Measurements from ENCODE around the gene TBC1D10B.
"Not testable (repeated sequence)": the region's sequence is repeated elsewhere in the genome, so short reads cannot be mapped to it uniquely, and the experiment has no call there.

The TBC1D10B gene

DNA sequence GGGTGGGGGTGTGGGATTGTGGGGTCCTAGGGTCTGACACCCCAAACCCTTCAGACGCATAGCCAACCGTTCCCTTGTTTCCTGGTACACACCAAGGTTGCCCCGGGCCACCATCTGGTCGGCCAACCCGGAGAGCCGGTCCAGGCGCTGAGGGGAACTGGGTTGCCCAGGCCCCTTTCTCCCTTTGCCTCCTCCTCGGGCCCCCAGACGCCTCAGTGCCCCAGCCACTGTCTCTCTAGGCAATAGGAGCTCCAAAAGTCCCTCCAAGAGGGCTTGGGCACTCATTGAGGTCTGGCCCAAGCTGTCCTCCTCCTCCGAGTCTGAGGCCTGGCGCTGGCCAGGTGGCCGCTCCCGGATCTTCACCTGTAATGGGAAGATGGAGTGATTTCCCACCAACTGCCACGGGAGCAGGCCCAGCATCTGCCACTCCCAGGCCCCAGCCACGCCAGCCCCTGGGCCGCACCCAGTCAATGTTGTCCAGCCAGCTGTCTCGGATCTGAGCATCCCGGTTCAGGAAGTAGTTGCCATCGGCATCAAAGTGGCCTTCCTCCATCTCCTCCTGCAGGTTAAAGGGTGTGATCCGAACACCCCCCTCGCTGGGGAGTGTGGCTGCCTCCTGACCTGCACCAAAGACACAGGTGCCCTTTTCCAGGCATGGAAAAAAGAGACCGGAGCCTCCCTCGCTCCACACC lies 16.7 kb downstream of the TBC1D10B start:
- no peak for ATAC-seq (replicated peaks; ENCODE audit: extremely low read depth, poor library complexity, severe bottlenecking)
- no peaks in the 10 kb centered on the region for H3K9me3 Mint-ChIP-seq
- peak overlapping the region; percentile 97 for H3K4me3 Mint-ChIP-seq
- H3K27me3 Mint-ChIP-seq, result no peaks in the 10 kb centered on the region
- H3K4me1 Mint-ChIP-seq, result peaks cover 75% of the 10 kb centered on the region
- DNase-seq (ENCODE audit: low spot score in 2 of 2), result no peak
- peaks cover 37% of the 10 kb centered on the region for H3K36me3 Mint-ChIP-seq (ENCODE audit: insufficient read depth)
- peak overlapping the region; percentile 97 for H3K27ac Mint-ChIP-seq (ENCODE audit: low read depth)

DNA sequence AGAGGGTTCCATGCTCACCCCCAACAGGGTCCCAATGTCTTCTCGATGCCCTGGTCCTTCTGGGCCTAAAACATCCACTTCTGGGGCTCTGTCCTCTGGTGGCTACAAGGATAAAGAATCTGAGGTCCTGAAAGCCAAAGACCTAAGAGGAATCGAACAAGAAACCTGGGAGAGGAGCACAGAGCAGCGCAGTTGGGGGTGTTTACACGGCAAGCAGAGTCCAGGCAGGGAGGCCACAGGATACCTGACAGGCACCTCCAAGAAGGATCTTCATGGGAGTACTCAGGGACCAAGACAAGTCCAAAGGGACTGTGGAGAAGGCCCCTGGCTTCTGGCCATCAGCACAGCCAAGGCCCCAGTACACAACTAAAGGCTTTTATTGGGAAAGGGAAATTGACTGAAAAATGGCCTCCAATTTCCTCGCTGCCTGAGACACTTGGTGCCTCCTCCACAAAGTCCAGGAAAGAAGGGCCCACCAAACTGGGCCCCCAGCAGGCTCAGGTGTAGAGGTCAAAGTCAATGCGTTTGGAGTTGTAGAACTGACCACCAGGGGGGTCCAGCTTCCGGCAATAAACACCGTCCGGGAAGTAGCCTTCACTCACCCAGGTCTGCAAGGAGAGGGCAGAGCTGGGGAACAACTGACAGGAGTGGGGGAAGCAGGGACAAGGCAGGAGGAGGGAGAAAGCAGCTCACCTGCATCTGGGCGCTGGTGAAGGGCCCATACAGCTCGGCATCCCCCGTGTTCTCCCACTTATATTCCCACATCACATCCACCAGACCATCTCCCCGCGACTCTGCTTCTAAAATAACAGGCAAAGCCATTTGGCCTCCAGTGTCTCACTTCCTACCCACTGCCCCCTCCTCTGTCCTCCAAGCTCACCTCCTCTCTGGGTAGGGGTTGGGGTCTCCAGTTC lies 17.5 kb downstream of the TBC1D10B start:
- DNase-seq (ENCODE audit: low spot score in 2 of 2) (no peak), ATAC-seq (replicated peaks; ENCODE audit: extremely low read depth, poor library complexity, severe bottlenecking) (no peak)
- no peaks in the 10 kb centered on the region for H3K9me3 Mint-ChIP-seq
- no peak overlapping the region for H3K4me3 Mint-ChIP-seq
- H3K27me3 Mint-ChIP-seq, result no peaks in the 10 kb centered on the region
- peaks cover 39% of the 10 kb centered on the region for H3K36me3 Mint-ChIP-seq (ENCODE audit: insufficient read depth)
- peak overlapping the region; percentile 32 for H3K27ac Mint-ChIP-seq (ENCODE audit: low read depth)
- peaks cover 75% of the 10 kb centered on the region for H3K4me1 Mint-ChIP-seq

DNA sequence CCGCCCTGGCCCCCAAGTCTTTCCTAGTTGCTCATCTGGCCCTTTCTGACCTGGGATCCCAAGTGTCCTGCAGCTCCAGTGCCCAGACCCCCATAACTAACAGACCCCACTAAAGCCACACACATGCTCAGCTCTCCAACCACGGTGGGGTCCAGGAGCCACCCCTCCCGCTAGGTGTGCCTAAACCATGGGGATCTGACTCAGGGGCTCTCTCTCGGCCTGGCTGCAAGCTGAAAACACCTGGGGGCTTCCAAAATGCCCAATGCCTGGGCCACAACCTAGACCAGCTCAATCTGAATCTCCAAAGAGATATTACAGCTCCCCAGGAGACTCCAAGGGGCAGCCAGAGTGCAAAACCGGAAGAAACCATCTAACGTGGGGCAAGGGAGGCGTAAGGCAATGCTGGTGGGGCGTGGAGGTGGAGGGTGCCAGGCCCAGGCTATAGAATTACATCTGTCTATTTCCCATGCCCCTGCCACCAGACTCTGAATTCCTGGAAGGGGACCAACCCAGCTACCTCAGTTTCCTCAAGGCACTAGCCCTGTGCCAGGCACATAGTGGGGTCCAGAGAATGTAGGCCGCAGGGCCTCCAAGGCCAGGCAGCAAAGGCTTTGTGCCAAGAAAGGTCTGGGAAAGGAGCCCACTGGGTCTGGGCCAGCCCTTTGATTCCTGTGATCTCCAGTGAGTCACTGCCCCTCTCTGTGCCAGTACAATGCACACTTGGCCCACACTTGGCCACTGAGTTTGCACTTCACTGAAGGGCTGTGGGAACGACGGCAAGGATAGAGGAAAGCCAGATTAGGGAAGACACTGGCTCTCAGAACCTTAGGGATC lies 18.5 kb downstream of the TBC1D10B start:
- H3K27ac Mint-ChIP-seq (ENCODE audit: low read depth), result peak overlapping the region; percentile 77
- no peaks in the 10 kb centered on the region for H3K27me3 Mint-ChIP-seq
- DNase-seq (ENCODE audit: low spot score in 2 of 2) (no peak), ATAC-seq (replicated peaks; ENCODE audit: extremely low read depth, poor library complexity, severe bottlenecking) (no peak)
- peak overlapping the region; percentile 16 for H3K4me3 Mint-ChIP-seq
- peaks cover 34% of the 10 kb centered on the region for H3K36me3 Mint-ChIP-seq (ENCODE audit: insufficient read depth)
- H3K9me3 Mint-ChIP-seq, result no peaks in the 10 kb centered on the region
- H3K4me1 Mint-ChIP-seq, result peaks cover 69% of the 10 kb centered on the region

DNA sequence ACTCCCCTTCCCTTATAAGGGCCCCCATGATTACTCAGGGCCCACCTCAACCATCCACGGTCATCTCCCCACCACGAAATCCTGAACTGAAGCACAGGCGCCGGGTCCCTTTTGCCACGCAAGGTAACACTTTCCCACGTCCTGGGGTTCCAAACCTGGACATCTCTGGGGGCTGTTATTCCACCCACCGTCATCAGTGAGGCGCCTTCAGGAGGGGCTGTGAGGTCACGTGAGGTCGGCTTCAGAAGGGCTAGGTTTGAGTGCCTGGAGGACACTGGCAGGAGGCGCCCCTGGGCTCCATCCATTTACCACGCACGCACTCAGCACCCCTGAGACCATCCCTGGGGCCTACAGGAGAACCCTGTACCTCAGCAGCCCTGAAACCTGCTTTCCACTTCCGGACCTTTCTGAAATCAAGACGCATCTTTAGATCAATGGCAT lies 19.3 kb downstream of the TBC1D10B start:
- ATAC-seq (replicated peaks; ENCODE audit: extremely low read depth, poor library complexity, severe bottlenecking) (no peak), DNase-seq (ENCODE audit: low spot score in 2 of 2) (no peak)
- Mint-ChIP-seq H3K36me3 (ENCODE audit: insufficient read depth) (peaks cover 34% of the 10 kb centered on the region), H3K27ac (ENCODE audit: low read depth) (peak overlapping the region; percentile 77), H3K9me3 (no peaks in the 10 kb centered on the region), H3K27me3 (no peaks in the 10 kb centered on the region), H3K4me3 (peak overlapping the region; percentile 23), H3K4me1 (peaks cover 63% of the 10 kb centered on the region)

DNA sequence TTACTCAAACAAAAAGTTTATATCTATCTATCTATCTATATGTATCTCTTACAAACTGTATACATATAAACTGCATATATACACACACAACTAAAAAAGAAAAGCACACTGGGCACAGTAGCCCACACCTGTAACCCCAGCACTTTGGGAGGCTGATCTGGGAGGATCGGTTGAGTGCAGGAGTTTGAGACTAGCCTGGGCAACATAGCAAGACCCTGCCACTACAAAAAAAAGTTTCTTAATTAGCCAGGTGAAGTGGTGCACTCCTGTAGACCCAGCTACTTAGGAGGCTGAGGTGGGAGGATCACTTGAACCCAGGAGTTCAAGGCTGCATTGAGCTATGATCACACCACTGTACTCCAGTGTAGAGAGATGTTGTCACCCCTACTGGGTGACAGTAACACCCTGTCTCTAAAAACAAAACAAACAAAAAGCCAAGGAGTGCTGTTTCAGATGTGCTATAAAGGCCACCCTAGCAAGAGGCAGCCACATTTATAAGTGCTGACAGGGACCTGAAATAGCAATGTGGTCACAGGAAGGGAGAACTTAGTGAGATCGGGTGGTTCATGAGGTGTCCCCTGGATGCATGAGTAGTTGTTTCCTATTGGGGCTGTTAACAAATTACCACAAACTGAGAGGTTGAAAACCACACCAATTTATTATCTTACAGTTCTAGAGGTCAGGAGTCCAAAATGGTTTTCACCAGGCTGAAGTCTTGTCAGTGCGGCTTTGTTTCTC lies 20.0 kb downstream of the TBC1D10B start:
- no peak for DNase-seq (ENCODE audit: low spot score in 2 of 2)
- H3K27me3 Mint-ChIP-seq, result no peaks in the 10 kb centered on the region
- H3K36me3 Mint-ChIP-seq (ENCODE audit: insufficient read depth), result peaks cover 34% of the 10 kb centered on the region
- no peaks in the 10 kb centered on the region for H3K9me3 Mint-ChIP-seq
- peaks cover 56% of the 10 kb centered on the region for H3K4me1 Mint-ChIP-seq
- H3K27ac Mint-ChIP-seq (ENCODE audit: low read depth), result peak overlapping the region; percentile 77
- H3K4me3 Mint-ChIP-seq, result peak overlapping the region; percentile 23
- ATAC-seq (replicated peaks; ENCODE audit: extremely low read depth, poor library complexity, severe bottlenecking), result peak; percentile 57

DNA sequence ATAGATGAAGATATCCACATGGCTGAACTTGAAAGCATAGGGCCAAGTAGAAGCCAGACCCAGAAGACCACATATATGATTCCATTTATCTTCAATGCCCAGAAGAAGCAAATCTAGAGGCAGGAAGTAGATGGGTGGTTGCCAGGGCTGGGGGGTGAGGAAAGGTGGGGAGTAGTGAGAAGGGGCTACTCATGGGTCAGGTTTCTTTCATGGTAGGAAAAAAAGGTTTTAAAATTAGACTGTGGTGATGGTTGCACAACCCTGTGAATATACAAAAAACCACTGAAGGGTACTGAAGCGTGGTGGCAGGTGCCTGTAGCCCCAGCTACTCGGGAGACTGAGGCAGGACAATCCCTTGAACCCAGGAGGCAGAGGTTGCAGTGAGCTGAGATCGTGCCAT lies 20.6 kb downstream of the TBC1D10B start:
- Mint-ChIP-seq H3K36me3 (ENCODE audit: insufficient read depth) (peaks cover 30% of the 10 kb centered on the region), H3K4me1 (peaks cover 49% of the 10 kb centered on the region), H3K27ac (ENCODE audit: low read depth) (peak overlapping the region; percentile 77), H3K27me3 (no peaks in the 10 kb centered on the region), H3K9me3 (no peaks in the 10 kb centered on the region), H3K4me3 (peak overlapping the region; percentile 8)
- peak; percentile 10 for ATAC-seq (replicated peaks; ENCODE audit: extremely low read depth, poor library complexity, severe bottlenecking)
- no peak for DNase-seq (ENCODE audit: low spot score in 2 of 2)

DNA sequence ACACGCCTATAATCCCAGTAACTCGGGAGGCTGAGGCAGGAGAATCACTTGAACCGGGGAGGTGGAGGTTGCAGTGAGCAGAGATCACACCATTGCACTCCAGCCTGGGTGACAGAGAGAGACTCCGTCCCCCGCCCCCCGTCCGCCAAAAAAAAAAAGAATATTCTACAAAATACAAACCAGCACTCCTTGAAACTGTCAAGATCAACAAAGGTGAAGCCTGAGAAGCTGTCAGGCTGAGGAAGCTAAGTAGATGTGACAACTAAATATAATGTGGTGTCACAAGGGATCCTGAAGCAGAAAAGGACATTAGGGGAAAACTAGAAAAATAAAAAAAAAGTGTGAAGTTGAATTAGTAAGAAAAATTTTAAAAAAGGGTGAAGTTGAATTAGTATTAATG lies 21.4 kb downstream of the TBC1D10B start:
- Mint-ChIP-seq H3K4me3 (no peak overlapping the region), H3K27me3 (no peaks in the 10 kb centered on the region), H3K36me3 (ENCODE audit: insufficient read depth) (peaks cover 23% of the 10 kb centered on the region), H3K27ac (ENCODE audit: low read depth) (peak overlapping the region; percentile 77), H3K9me3 (no peaks in the 10 kb centered on the region), H3K4me1 (peaks cover 43% of the 10 kb centered on the region)
- DNase-seq (ENCODE audit: low spot score in 2 of 2) (no peak), ATAC-seq (replicated peaks; ENCODE audit: extremely low read depth, poor library complexity, severe bottlenecking) (no peak)

DNA sequence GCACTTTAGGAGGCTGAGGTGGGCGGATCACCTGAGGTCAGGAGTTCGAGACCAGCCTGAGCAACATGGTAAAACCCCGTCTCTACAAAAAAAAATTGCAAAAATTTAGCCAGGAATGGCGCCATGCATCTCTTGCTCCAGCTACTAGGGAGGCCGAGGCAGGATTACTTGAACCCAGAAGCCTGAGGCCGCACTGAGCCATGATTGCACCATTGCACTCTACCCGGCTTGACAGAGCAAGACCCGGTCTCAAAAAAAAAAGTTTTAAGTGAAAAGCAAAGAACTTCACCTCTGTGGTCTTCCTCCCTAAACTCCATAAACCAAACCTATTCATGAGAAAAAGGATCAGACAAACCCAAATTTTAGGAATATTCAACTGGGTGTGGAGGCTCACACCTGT lies 22.2 kb downstream of the TBC1D10B start:
- Mint-ChIP-seq H3K9me3 (no peaks in the 10 kb centered on the region), H3K4me3 (no peak overlapping the region), H3K27ac (ENCODE audit: low read depth) (no peak overlapping the region), H3K4me1 (peaks cover 36% of the 10 kb centered on the region), H3K27me3 (no peaks in the 10 kb centered on the region), H3K36me3 (ENCODE audit: insufficient read depth) (peaks cover 18% of the 10 kb centered on the region)
- no peak for DNase-seq (ENCODE audit: low spot score in 2 of 2)
- no peak for ATAC-seq (replicated peaks; ENCODE audit: extremely low read depth, poor library complexity, severe bottlenecking)

DNA sequence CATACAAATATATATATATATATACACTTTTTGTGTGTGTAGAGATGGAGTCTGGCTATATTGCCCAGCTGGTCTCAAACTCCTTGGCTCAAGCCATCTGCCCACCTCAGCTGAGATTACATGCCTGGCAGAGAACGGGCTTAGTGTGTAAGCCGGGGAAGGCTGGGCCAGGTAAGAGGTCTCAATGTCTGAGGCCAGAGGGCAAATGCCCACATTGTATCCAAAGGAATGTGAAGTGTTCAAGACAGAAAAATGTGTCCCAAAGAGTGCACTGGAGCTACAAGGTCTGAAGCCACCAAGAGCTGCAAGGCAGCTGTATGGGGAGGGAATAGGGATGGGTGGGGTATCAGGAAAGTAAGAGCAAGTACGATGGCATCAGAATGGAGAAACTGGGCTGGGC lies 24.0 kb downstream of the TBC1D10B start:
- Mint-ChIP-seq H3K4me1 (peaks cover 24% of the 10 kb centered on the region), H3K27me3 (no peaks in the 10 kb centered on the region), H3K27ac (ENCODE audit: low read depth) (no peak overlapping the region), H3K9me3 (no peaks in the 10 kb centered on the region), H3K4me3 (no peak overlapping the region), H3K36me3 (ENCODE audit: insufficient read depth) (peaks cover 10% of the 10 kb centered on the region)
- DNase-seq (ENCODE audit: low spot score in 2 of 2) (no peak), ATAC-seq (replicated peaks; ENCODE audit: extremely low read depth, poor library complexity, severe bottlenecking) (no peak)

DNA sequence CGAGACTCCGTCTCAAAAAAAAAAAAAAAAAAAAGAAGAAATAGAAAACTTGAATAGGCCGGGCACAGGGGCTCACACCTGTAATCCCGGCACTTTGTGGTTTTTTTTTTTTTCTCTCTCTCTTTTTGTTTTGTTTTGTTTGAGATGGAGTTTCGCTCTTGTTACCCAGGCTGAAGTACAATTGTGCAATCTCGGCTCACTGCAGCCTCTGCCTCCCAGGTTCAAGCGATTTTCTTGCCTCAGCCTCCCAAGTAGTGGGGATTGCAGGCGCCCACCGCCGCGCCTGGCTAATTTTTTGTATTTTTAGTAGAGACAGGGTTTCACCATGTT lies 26.8 kb downstream of the TBC1D10B start:
- ATAC-seq (replicated peaks; ENCODE audit: extremely low read depth, poor library complexity, severe bottlenecking); H3K4me3 Mint-ChIP-seq; DNase-seq (ENCODE audit: low spot score in 2 of 2); H3K27me3 Mint-ChIP-seq; H3K36me3 Mint-ChIP-seq (ENCODE audit: insufficient read depth); H3K4me1 Mint-ChIP-seq; H3K27ac Mint-ChIP-seq (ENCODE audit: low read depth); H3K9me3 Mint-ChIP-seq: not testable (repeated sequence)

DNA sequence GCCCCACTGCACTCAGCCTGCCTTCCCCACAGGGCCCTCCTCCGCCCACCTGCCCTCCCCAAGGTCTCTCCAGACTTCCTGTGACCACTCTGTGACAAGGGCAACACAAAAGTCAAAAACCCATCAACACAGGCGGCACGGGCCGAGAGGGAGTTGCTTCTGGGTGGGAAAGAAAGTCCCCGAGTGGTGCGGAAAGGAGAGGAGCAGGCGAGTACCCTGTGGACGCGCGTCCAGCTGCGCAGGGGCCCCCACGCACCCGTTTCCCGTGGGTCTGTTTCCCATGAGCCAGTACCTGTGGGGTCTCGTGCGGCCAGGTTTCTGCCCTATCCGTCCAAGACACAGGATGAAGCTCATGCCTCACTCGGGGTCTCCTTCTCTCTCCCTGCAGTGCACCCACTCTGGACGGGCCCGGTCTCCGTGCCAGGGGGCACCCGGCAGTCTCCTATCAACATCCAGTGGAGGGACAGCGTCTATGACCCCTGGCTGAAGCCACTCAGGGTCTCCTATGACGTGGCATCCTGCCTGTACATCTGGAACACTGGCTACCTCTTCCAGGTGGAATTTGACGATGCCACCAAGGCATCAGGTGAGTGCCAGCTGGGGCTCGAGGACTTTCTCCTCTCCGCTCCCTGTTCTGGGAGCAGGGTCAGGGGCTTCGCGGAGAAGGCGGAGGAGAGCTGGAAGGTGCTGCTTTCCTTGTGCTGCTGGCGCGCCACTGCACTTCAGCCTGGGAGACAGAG lies 27.4 kb downstream of the TBC1D10B start:
- no peak overlapping the region for H3K4me3 Mint-ChIP-seq
- no peaks in the 10 kb centered on the region for H3K4me1 Mint-ChIP-seq
- H3K27me3 Mint-ChIP-seq, result no peaks in the 10 kb centered on the region
- H3K36me3 Mint-ChIP-seq (ENCODE audit: insufficient read depth), result peaks cover 3% of the 10 kb centered on the region
- ATAC-seq (replicated peaks; ENCODE audit: extremely low read depth, poor library complexity, severe bottlenecking) (no peak), DNase-seq (ENCODE audit: low spot score in 2 of 2) (no peak)
- no peaks in the 10 kb centered on the region for H3K9me3 Mint-ChIP-seq
- H3K27ac Mint-ChIP-seq (ENCODE audit: low read depth), result no peak overlapping the region

Measured in central memory CD8-positive, alpha-beta T cell (primary cell).